DOHH2 (cell line): ENCODE results near the gene CIB4.

ENCODE experiments used
- H3F3A ChIP-seq: fragments of 200-600 bp; sonication (generic), shearing (Covaris generic); 2 replicates; pipeline ENCODE4 v1.6.0; 2016; ENCODE audit warnings: antibody characterized with exemption, mild to moderate bottlenecking; ENCODE audit not compliant: control insufficient read depth, insufficient read depth
- H3K27ac ChIP-seq: fragments of 200-600 bp; sonication (generic); 2 replicates; pipeline ENCODE4 v1.5.1; 2014; ENCODE audit warnings: low read depth, mild to moderate bottlenecking, low read length, moderate library complexity
- H3K27me3 ChIP-seq: fragments of 200-600 bp; sonication (generic); 2 replicates; pipeline ENCODE4 v1.6.1; 2014; ENCODE audit warnings: mild to moderate bottlenecking, low read length, mixed read lengths; ENCODE audit not compliant: control insufficient read depth
- H3K36me3 ChIP-seq: fragments of 200-600 bp; sonication (generic); 2 replicates; pipeline ENCODE4 v1.6.1; 2014; ENCODE audit warnings: mild to moderate bottlenecking, low read length, moderate library complexity, mixed read lengths; ENCODE audit not compliant: control insufficient read depth
- H3K4me1 ChIP-seq: fragments of 200-600 bp; sonication (generic); 2 replicates; pipeline ENCODE4 v1.6.1; 2014; ENCODE audit warnings: mild to moderate bottlenecking, low read length, mixed read lengths; ENCODE audit not compliant: control insufficient read depth
- H3K4me2 ChIP-seq: fragments of 200-600 bp; sonication (generic); 2 replicates; pipeline ENCODE4 v1.6.0; 2014; ENCODE audit warnings: mild to moderate bottlenecking, low read length, moderate library complexity
- H3K4me3 ChIP-seq: fragments of 200-600 bp; sonication (generic); 2 replicates; pipeline ENCODE4 v1.5.1; 2014; ENCODE audit warnings: mild to moderate bottlenecking, low read length, mixed read lengths
- H3K79me2 ChIP-seq: fragments of 200-600 bp; sonication (generic); 2 replicates; pipeline ENCODE4 v1.6.1; 2014; ENCODE audit warnings: mild to moderate bottlenecking, low read length, mixed read lengths; ENCODE audit not compliant: control insufficient read depth
- H3K9me2 ChIP-seq: fragments of 200-600 bp; sonication (generic); replicated peaks from 2 replicates; pipeline ENCODE4 v1.6.1; 2014; ENCODE audit warnings: mild to moderate bottlenecking, low read length, mixed read lengths; ENCODE audit not compliant: control insufficient read depth
- H3K9me3 ChIP-seq: fragments of 200-600 bp; sonication (generic); 2 replicates; pipeline ENCODE4 v1.6.1; 2014; ENCODE audit warnings: antibody characterized with exemption, low read length, mixed read lengths; ENCODE audit not compliant: control insufficient read depth, insufficient read depth
- H4K20me1 ChIP-seq: fragments of 200-600 bp; sonication (generic); 2 replicates; pipeline ENCODE4 v1.6.0; 2014; ENCODE audit warnings: low read depth, mild to moderate bottlenecking, antibody characterized with exemption, low read length, moderate library complexity; ENCODE audit not compliant: control insufficient read depth, insufficient read depth
- CTCF ChIP-seq: fragments of 200-600 bp; sonication (generic); IDR thresholded peaks from one replicate; pipeline ENCODE4 v1.5.1; 2014; ENCODE audit warnings: antibody characterized with exemption, mild to moderate bottlenecking, low read depth, low read length; ENCODE audit not compliant: poor library complexity, severe bottlenecking
- EZH2phosphoT487 ChIP-seq: fragments of 200-600 bp; sonication (generic); IDR thresholded peaks from 2 replicates; pipeline ENCODE4 v1.6.1; 2017; ENCODE audit warnings: borderline replicate concordance, mild to moderate bottlenecking, antibody characterized with exemption, low read length, moderate library complexity, mixed read lengths

The CIB4 gene

GRCh38 chr2:26615336-26615859 lies 25.8 kb downstream of the CIB4 start:
- Histone ChIP-seq H3K9me3 (no peaks in the 10 kb centered on the region), H3K4me3 (no peak overlapping the region), H3K4me2 (no peak overlapping the region), H3K4me1 (peaks cover under 1% of the 10 kb centered on the region), H3K36me3 (no peaks in the 10 kb centered on the region), H3K9me2 (no peaks in the 10 kb centered on the region), H4K20me1 (no peaks in the 10 kb centered on the region), H3K27me3 (peaks cover 3% of the 10 kb centered on the region; the same call in 1 of the 2 replicates), H3K79me2 (no peaks in the 10 kb centered on the region), H3F3A (no peaks in the 10 kb centered on the region), H3K27ac (no peak overlapping the region)
- TF ChIP-seq EZH2phosphoT487 (no peak), CTCF (no peak)

- TF ChIP-seq EZH2phosphoT487 (no peak), CTCF (no peak)
Measured at GRCh38 chr2:26614216-26615138, 26.7 kb downstream of the CIB4 start.

GRCh38 chr2:26613241-26614215 lies 27.6 kb downstream of the CIB4 start:
- no peaks in the 10 kb centered on the region for H3F3A ChIP-seq
- no peak overlapping the region for H3K4me3 ChIP-seq
- TF ChIP-seq CTCF (no peak), EZH2phosphoT487 (no peak)
- no peaks in the 10 kb centered on the region for H3K9me2 ChIP-seq
- H3K4me2 ChIP-seq: no peak overlapping the region
- H3K9me3 ChIP-seq: no peaks in the 10 kb centered on the region
- H3K27me3 ChIP-seq: peaks cover 3% of the 10 kb centered on the region; the same call in 1 of the 2 replicates
- peaks cover 11% of the 10 kb centered on the region for H3K4me1 ChIP-seq
- no peaks in the 10 kb centered on the region for H4K20me1 ChIP-seq
- H3K79me2 ChIP-seq: no peaks in the 10 kb centered on the region
- no peak overlapping the region for H3K27ac ChIP-seq
- no peaks in the 10 kb centered on the region for H3K36me3 ChIP-seq

More at GRCh38 chr2:26614216-26615138, 26.7 kb downstream of the CIB4 start:
- H3K9me2 ChIP-seq: no peaks in the 10 kb centered on the region
- peaks cover 10% of the 10 kb centered on the region for H3K4me1 ChIP-seq
- no peaks in the 10 kb centered on the region for H3K79me2 ChIP-seq
- H3K27me3 ChIP-seq: peaks cover 3% of the 10 kb centered on the region; the same call in 1 of the 2 replicates
- H3K9me3 ChIP-seq: no peaks in the 10 kb centered on the region
- no peaks in the 10 kb centered on the region for H3K36me3 ChIP-seq
- H3K4me3 ChIP-seq: no peak overlapping the region
- no peaks in the 10 kb centered on the region for H3F3A ChIP-seq
- H3K4me2 ChIP-seq: no peak overlapping the region
- no peak overlapping the region for H3K27ac ChIP-seq
- H4K20me1 ChIP-seq: no peaks in the 10 kb centered on the region
